Embryonic facial prominence (tissue), 1 donor: ENCODE results near the gene TCF3.
"Not testable (repeated sequence)": the region's sequence is repeated elsewhere in the genome, so short reads cannot be mapped to it uniquely, and the experiment has no call there.

Experiments
- DNase-seq: peaks from one replicate; pipeline ENCODE4 v3.0.0-alpha.2; 2016; ENCODE audit errors: extremely low spot score

The TCF3 gene

GRCh38 chr19:1652471-1653299, at the start of gene TCF3:
Gene TCF3 (minus strand): TSS chr19:1652615. CDS start chr19:1650248, 2,367 bp downstream.
- DNase-seq: peak; percentile 97

- DNase-seq: no peak
Observed at GRCh38 chr19:1700733-1701663, 48.6 kb upstream of the TCF3 start.

- no peak for DNase-seq
Observed at GRCh38 chr19:1699998-1700732, 47.8 kb upstream of the TCF3 start.

DNA sequence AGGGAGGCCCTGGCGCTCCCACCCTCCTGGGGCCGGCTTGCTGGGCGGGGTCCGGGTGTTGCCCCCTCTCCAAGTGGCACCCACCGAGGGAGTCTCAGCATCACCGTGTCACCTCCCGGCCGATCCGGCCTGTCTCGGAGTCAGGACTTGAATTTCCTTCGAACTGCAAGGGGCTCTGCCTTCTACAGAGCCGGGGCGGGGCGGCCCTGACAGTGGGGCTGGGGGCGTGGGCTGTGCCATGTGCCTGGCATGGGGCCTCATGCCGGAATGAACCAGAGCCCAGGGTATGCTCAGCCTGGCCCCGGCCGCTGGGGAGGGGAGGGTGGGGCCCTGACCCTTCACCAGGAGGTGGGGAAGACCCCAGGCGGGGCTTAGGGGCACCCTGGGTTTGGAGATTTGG, 47.0 kb upstream of the TCF3 start:
- DNase-seq: no peak

DNA sequence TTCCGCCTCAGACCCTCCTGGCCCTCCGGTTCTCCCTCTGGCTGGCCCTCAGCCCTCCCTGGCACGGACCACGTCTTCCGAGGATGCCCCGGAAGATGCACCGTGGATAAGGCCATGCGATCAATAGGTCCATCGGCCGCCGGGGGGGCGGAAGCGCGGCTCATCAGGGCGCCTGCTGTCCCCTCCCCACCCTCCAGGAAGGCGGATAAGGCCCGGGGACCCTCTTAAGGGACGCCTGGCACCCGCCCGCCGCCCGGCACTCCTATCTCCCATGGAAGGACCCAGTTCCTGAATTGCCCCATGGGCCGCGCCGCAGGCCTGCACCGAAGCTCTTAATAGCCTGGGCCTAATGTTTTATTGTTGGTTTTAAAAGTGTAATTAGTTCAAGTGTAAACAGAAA, 46.2 kb upstream of the TCF3 start:
- DNase-seq: no peak

- DNase-seq: not testable (repeated sequence)
Observed at GRCh38 chr19:1695481-1695880, 43.1 kb upstream of the TCF3 start.

DNA sequence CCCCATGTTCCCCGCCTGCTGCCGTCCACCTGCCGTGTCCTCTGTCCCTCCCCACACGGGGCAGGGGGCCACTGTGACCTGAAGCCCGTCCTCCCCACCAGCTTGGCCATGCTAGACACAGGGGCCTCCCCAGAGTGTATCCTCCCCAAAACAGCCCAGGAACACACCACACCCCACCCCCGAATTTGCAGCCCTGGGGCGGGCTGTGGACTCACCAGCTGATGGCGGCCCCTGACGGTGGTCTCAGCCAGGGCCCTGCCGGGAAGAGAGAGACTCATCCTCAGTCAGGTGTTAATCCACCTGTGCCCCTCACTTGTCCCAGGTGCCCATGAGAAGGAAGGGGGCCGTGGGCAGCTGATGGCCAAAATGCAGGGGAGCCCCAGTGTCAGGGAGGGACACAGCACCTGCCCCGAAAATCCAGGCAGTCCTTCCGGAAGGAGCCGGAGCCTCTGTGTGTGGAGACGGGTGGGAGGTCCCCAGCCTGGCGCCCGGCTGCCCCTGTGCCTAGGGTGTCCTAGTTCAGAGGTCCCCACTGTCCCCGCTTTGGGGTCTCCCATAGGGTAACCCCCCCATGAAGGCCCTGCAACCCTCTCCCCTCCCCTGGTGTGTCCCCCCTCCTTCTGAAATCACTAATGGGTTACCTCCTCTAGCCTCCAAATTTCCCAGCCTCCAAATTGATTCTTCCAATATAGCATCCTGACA, 39.3 kb upstream of the TCF3 start:
- no peak for DNase-seq

- DNase-seq: no peak
Observed at GRCh38 chr19:1690699-1691307, 38.4 kb upstream of the TCF3 start.

DNA sequence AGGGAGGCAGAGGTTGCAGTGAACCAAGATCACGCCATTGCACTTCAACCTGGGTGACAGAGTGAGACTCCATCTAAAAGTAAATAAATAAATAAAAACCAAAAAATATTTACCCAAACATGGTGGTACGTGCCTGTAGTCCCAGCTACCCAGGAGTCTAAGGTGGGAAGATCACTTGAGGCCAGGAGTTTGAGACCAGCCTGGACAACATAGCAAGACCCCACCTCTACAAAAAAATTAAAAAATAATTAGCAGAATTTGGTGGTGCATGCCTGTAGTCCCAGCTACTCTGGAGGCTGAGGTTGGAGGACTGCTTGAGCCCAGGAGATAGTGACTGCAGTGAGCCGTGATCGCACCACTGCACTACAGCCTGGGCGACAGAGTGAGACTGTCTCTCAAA, 33.4 kb upstream of the TCF3 start:
- not testable (repeated sequence) for DNase-seq

GRCh38 chr19:1685046-1685445, 32.6 kb upstream of the TCF3 start:
- no peak for DNase-seq

GRCh38 chr19:1684573-1684912, 32.1 kb upstream of the TCF3 start:
- no peak for DNase-seq

DNA sequence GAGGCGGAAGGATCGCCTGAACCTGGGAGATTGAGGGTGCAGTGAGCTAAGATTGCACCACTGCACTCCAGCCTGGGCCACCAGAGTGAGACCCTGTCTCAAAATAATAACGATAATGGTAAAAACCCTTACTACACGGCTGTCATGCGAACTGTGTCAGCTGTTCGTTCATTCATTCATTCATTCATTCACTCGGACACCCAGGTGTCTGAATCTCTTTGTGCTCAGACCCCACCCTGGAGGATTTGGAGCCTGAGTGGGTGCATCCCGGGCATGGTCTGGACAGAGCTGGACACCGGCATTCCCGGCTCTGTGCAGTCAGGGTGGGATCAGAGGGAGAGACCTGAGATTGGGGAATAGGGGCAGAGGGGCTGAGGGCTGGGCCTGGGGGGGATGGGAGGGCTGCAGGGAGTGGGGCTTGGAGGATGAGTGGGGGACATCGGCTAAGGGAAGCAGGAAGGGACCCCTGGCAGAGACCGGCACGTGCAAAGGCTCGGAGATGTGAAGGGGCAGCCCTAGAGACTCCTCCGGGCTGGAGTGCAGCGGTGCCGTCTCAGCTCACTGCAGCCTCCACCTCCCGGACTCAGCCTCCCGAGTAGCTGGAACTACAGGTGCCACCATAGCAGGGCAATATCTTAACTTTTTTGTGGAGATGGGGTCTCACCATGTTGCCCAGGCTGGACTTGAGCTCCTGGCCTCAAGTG, 31.6 kb upstream of the TCF3 start:
- DNase-seq: no peak

DNA sequence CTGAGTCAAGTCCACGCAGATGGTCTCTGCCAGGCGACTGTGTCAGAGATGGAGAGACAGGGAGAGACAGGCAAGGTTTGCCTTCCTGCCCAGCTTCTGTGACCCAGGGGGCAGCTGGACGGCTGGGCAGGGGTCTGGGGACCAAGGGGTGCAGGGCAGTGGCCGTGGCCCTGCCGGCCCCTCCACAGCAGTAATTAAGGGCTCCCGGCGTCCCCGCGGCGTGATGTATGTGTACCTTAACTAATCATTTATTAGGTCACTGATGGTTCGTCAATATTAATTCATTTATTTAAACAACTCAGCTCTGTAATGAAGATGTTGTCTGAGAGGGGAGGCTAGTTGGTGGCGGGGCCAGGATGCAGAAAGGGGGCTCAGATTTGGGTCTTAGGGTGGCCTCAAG, 28.6 kb upstream of the TCF3 start:
- no peak for DNase-seq

DNA sequence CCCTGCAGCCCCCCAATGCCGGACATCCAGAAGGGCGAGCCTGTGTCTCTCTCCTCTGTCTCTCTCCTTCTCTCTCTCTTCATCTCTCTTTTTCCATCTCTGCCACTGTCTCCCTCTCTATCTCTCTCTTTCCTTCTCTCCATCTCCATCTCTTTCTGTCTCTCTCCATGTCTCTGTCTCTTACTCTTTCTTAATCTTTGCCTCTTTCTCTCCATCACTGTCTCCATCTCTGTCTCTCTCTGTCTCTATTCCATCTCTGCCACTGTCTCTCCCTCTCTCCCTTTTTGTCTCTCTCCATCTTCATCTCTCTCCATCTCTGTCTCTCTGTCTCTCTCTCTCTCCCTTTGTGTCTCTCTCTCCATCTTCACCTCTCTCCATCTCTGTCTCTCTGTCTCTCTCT, 25.7 kb upstream of the TCF3 start:
- no peak for DNase-seq

- DNase-seq: no peak
Observed at GRCh38 chr19:1676351-1677266, 24.2 kb upstream of the TCF3 start.

GRCh38 chr19:1675633-1676350, 23.4 kb upstream of the TCF3 start:
- no peak for DNase-seq

- no peak for DNase-seq
Observed at GRCh38 chr19:1674293-1674679, 21.9 kb upstream of the TCF3 start.

- no peak for DNase-seq
Observed at GRCh38 chr19:1673645-1674292, 21.4 kb upstream of the TCF3 start.
